Esophagus (tissue), 2 donors: ENCODE measurements around the gene HLA-DQA2. TPM values are rescaled to one million over a fixed set of nuclear protein-coding genes. Genes with fewer than 3 reads are reported as not detected.

Source experiments
- polyA plus RNA-seq, 2 donors: library from polyadenylated mRNA; stranded (reverse); fragments of 200-250 nt; gene quantifications; one replicate each; pipeline ENCODE4 v1.2.3, GENCODE V29; 2013
- donor health status: healthy with polysubstance abuse.
- donor health status: Bipolar disorder and iron deficiency.

The HLA-DQA2 gene
- polyA plus RNA-seq, 2 donors, result 0.24 TPM; not detected in 1

Other genes with a start within 250 kb of the HLA-DQA2 start
- gene HLA-DRB5, start 211.1 kb upstream of the HLA-DQA2 start, polyA plus RNA-seq, result under 1 TPM; 0.08 to 0.34 TPM
- 10 to 100 TPM in 1 of 2 donors, 1 to 10 TPM in 1; 7.7 to 40.3 TPM for gene HLA-DRB1, start 151.5 kb upstream of the HLA-DQA2 start, polyA plus RNA-seq
- 10 to 100 TPM in 1 of 2 donors, 1 to 10 TPM in 1; 2.8 to 42.9 TPM for gene HLA-DQA1, start 104.0 kb upstream of the HLA-DQA2 start, polyA plus RNA-seq
- 10 to 100 TPM; 16.5 to 53.2 TPM for gene HLA-DQB1, start 74.7 kb upstream of the HLA-DQA2 start, polyA plus RNA-seq
- 10 to 100 TPM in 1 of 2 donors, under 1 TPM in 1; 0.51 to 11.9 TPM for gene HLA-DQB2, start 22.1 kb downstream of the HLA-DQA2 start, polyA plus RNA-seq
- gene HLA-DOB, start 75.6 kb downstream of the HLA-DQA2 start, polyA plus RNA-seq, result 1 to 10 TPM in 1 of 2 donors, under 1 TPM in 1; 0.75 to 1.9 TPM
- gene TAP2, start 97.3 kb downstream of the HLA-DQA2 start, polyA plus RNA-seq, result 10 to 100 TPM; 19.3 to 40.5 TPM
- 10 to 100 TPM; 63.1 to 66.9 TPM for gene PSMB8, start 102.7 kb downstream of the HLA-DQA2 start, polyA plus RNA-seq
- 10 to 100 TPM; 29.3 to 34.2 TPM for gene TAP1, start 112.3 kb downstream of the HLA-DQA2 start, polyA plus RNA-seq
- gene PSMB9, start 112.8 kb downstream of the HLA-DQA2 start, polyA plus RNA-seq, result 10 to 100 TPM; 14.5 to 25.5 TPM
- 1 to 10 TPM; 2.5 to 7.3 TPM for gene HLA-DMB, start 199.6 kb downstream of the HLA-DQA2 start, polyA plus RNA-seq
- 10 to 100 TPM; 11.3 to 14.4 TPM for gene HLA-DMA, start 211.7 kb downstream of the HLA-DQA2 start, polyA plus RNA-seq
- 10 to 100 TPM; 86.9 to 97.6 TPM for gene BRD2, start 227.2 kb downstream of the HLA-DQA2 start, polyA plus RNA-seq